IPS-18a (cell line): ENCODE data around the gene NADK.

Experiments
- H3K27ac ChIP-seq: one replicate; pipeline ENCODE4 v1.5.1; 2013; ENCODE audit warnings: low read length
- H3K27me3 ChIP-seq: one replicate; pipeline ENCODE4 v1.6.1; 2013; ENCODE audit warnings: mild to moderate bottlenecking, low read length; ENCODE audit not compliant: control insufficient read depth, insufficient read depth
- H3K36me3 ChIP-seq: one replicate; pipeline ENCODE4 v1.6.1; 2013; ENCODE audit warnings: low read depth, low read length; ENCODE audit not compliant: control insufficient read depth
- H3K4me1 ChIP-seq: one replicate; pipeline ENCODE4 v1.6.1; 2013; ENCODE audit warnings: low read depth, low read length; ENCODE audit not compliant: control insufficient read depth
- H3K4me3 ChIP-seq: one replicate; pipeline ENCODE4 v1.5.1; 2013; ENCODE audit warnings: low read length
- H3K9ac ChIP-seq: one replicate; pipeline ENCODE4 v1.6.1; 2013; ENCODE audit warnings: mild to moderate bottlenecking, low read length, moderate library complexity
- H3K9me3 ChIP-seq: one replicate; pipeline ENCODE4 v1.6.1; 2013; ENCODE audit warnings: low read depth, low read length; ENCODE audit not compliant: control insufficient read depth

NADK gene

GRCh38 chr1:1802871-1803270, 24.6 kb upstream of the NADK start:
- no peak overlapping the region for H3K9ac ChIP-seq
- no peak overlapping the region for H3K27ac ChIP-seq
- H3K27me3 ChIP-seq: no peaks in the 10 kb centered on the region
- no peaks in the 10 kb centered on the region for H3K4me1 ChIP-seq
- H3K36me3 ChIP-seq: peaks cover 76% of the 10 kb centered on the region
- H3K9me3 ChIP-seq: no peaks in the 10 kb centered on the region
- H3K4me3 ChIP-seq: no peak overlapping the region

GRCh38 chr1:1799716-1800115, 21.4 kb upstream of the NADK start:
- Histone ChIP-seq H3K27me3 (no peaks in the 10 kb centered on the region), H3K4me1 (no peaks in the 10 kb centered on the region), H3K36me3 (peaks cover 79% of the 10 kb centered on the region), H3K9me3 (no peaks in the 10 kb centered on the region), H3K27ac (no peak overlapping the region), H3K9ac (no peak overlapping the region), H3K4me3 (no peak overlapping the region)

GRCh38 chr1:1797731-1798341, 19.6 kb upstream of the NADK start:
- Histone ChIP-seq H3K9ac (no peak overlapping the region), H3K4me3 (no peak overlapping the region), H3K27me3 (no peaks in the 10 kb centered on the region), H3K4me1 (no peaks in the 10 kb centered on the region), H3K36me3 (peaks cover 79% of the 10 kb centered on the region), H3K9me3 (no peaks in the 10 kb centered on the region), H3K27ac (no peak overlapping the region)

- no peak overlapping the region for H3K27ac ChIP-seq
- H3K9ac ChIP-seq: no peak overlapping the region
- no peaks in the 10 kb centered on the region for H3K9me3 ChIP-seq
- no peaks in the 10 kb centered on the region for H3K4me1 ChIP-seq
- H3K4me3 ChIP-seq: no peak overlapping the region
- peaks cover 75% of the 10 kb centered on the region for H3K36me3 ChIP-seq
- H3K27me3 ChIP-seq: no peaks in the 10 kb centered on the region
These were observed 18.2 kb upstream of the NADK start for GRCh38 chr1:1796466-1796865.

- H3K9ac ChIP-seq: no peak overlapping the region
- H3K27ac ChIP-seq: no peak overlapping the region
- H3K27me3 ChIP-seq: no peaks in the 10 kb centered on the region
- no peaks in the 10 kb centered on the region for H3K4me1 ChIP-seq
- no peaks in the 10 kb centered on the region for H3K9me3 ChIP-seq
- peaks cover 75% of the 10 kb centered on the region for H3K36me3 ChIP-seq
- no peak overlapping the region for H3K4me3 ChIP-seq
These were observed 16.7 kb upstream of the NADK start for GRCh38 chr1:1794999-1795398.

GRCh38 chr1:1793481-1794244, 15.4 kb upstream of the NADK start:
- Histone ChIP-seq H3K4me3 (no peak overlapping the region), H3K36me3 (peaks cover 78% of the 10 kb centered on the region), H3K9me3 (no peaks in the 10 kb centered on the region), H3K9ac (no peak overlapping the region), H3K27ac (no peak overlapping the region), H3K27me3 (no peaks in the 10 kb centered on the region), H3K4me1 (no peaks in the 10 kb centered on the region)

- H3K4me3 ChIP-seq: no peak overlapping the region
- H3K9ac ChIP-seq: no peak overlapping the region
- H3K9me3 ChIP-seq: no peaks in the 10 kb centered on the region
- no peak overlapping the region for H3K27ac ChIP-seq
- no peaks in the 10 kb centered on the region for H3K4me1 ChIP-seq
- no peaks in the 10 kb centered on the region for H3K27me3 ChIP-seq
- H3K36me3 ChIP-seq: peaks cover 82% of the 10 kb centered on the region
These were observed 10.6 kb upstream of the NADK start for GRCh38 chr1:1788646-1789431.

GRCh38 chr1:1788136-1788535, 9.9 kb upstream of the NADK start:
- H3K4me1 ChIP-seq: peaks cover 3% of the 10 kb centered on the region
- H3K27me3 ChIP-seq: no peaks in the 10 kb centered on the region
- no peak overlapping the region for H3K4me3 ChIP-seq
- H3K36me3 ChIP-seq: peaks cover 77% of the 10 kb centered on the region
- no peaks in the 10 kb centered on the region for H3K9me3 ChIP-seq
- no peak overlapping the region for H3K27ac ChIP-seq
- H3K9ac ChIP-seq: no peak overlapping the region

- Histone ChIP-seq H3K27me3 (no peaks in the 10 kb centered on the region), H3K9ac (no peak overlapping the region), H3K4me1 (peaks cover 5% of the 10 kb centered on the region), H3K9me3 (no peaks in the 10 kb centered on the region), H3K36me3 (peaks cover 70% of the 10 kb centered on the region), H3K4me3 (no peak overlapping the region), H3K27ac (no peak overlapping the region)
These were observed 8.8 kb upstream of the NADK start for GRCh38 chr1:1786836-1787605.

GRCh38 chr1:1785666-1786065, 7.4 kb upstream of the NADK start:
- H3K4me1 ChIP-seq: peaks cover 17% of the 10 kb centered on the region
- H3K9me3 ChIP-seq: no peaks in the 10 kb centered on the region
- no peak overlapping the region for H3K27ac ChIP-seq
- H3K36me3 ChIP-seq: peaks cover 59% of the 10 kb centered on the region
- H3K4me3 ChIP-seq: no peak overlapping the region
- H3K9ac ChIP-seq: no peak overlapping the region
- no peaks in the 10 kb centered on the region for H3K27me3 ChIP-seq

- Histone ChIP-seq H3K4me1 (peaks cover 24% of the 10 kb centered on the region), H3K27ac (no peak overlapping the region), H3K4me3 (no peak overlapping the region), H3K36me3 (peaks cover 52% of the 10 kb centered on the region), H3K9ac (no peak overlapping the region), H3K9me3 (no peaks in the 10 kb centered on the region), H3K27me3 (no peaks in the 10 kb centered on the region)
These were observed 6.7 kb upstream of the NADK start for GRCh38 chr1:1784933-1785332.
